CD4-positive, CD25-positive, alpha-beta regulatory T cell (primary cell): ENCODE data around the gene PCGF3. TPM values are rescaled to one million over a fixed set of nuclear protein-coding genes. Genes with fewer than 3 reads are reported as not detected.
"Not testable (repeated sequence)": the region's sequence is repeated elsewhere in the genome, so short reads cannot be mapped to it uniquely, and the experiment has no call there.

Source experiments
- ATAC-seq, 2 donors: fragments of 150-1000 bp; cut with Tn5 transposase; one replicate each; pipeline ENCODE4 v1.10.0; 2021; ENCODE audit warnings: low read depth in 2 of 2, moderate number of reproducible peaks in 2 of 2, moderate library complexity in 1 of 2
- DNase-seq, 3 donors: peaks; one replicate each; pipeline versions ENCODE4 v3.0.0 to v3.0.0-alpha.2; 2012 to 2022; ENCODE audit warnings: mixed read lengths in 1 of 3
- H3K27ac ChIP-seq: one replicate; pipeline ENCODE4 v1.7.0; 2013; ENCODE audit warnings: mild to moderate bottlenecking, low read length; ENCODE audit not compliant: insufficient read depth, poor library complexity, severe bottlenecking
- H3K27me3 ChIP-seq: one replicate; pipeline ENCODE4 v1.7.0; 2013; ENCODE audit warnings: low read length; ENCODE audit not compliant: control insufficient read depth, insufficient read depth
- H3K36me3 ChIP-seq: one replicate; pipeline ENCODE4 v1.7.0; 2013; ENCODE audit warnings: mild to moderate bottlenecking, low read length, moderate library complexity; ENCODE audit not compliant: control insufficient read depth, insufficient read depth
- H3K4me1 ChIP-seq: 2 replicates; pipeline ENCODE4 v1.7.0; 2013; ENCODE audit warnings: mild to moderate bottlenecking, low read length; ENCODE audit not compliant: insufficient read depth, control insufficient read depth, poor library complexity, severe bottlenecking
- H3K4me3 ChIP-seq: one replicate; pipeline ENCODE4 v1.7.0; 2013; ENCODE audit warnings: low read depth, mild to moderate bottlenecking, low read length, moderate library complexity
- H3K9me3 ChIP-seq, 2 experiments: 1 replicate in 1 of 2; 2 replicates in 1 of 2; pipeline ENCODE4 v1.7.0; 2013; ENCODE audit warnings: low read length in 2 of 2, mild to moderate bottlenecking in 1 of 2, moderate library complexity in 1 of 2; ENCODE audit not compliant: control insufficient read depth in 2 of 2
- H3K27ac Mint-ChIP-seq, 3 donors: one replicate each; pipeline ENCODE4 v1.8.0; 2020 to 2022; ENCODE audit warnings: mild to moderate bottlenecking in 3 of 3, mixed read lengths in 3 of 3, moderate library complexity in 2 of 3
- H3K27me3 Mint-ChIP-seq: one replicate; pipeline ENCODE4 v1.8.0; 2022; ENCODE audit warnings: mild to moderate bottlenecking, mixed read lengths
- H3K36me3 Mint-ChIP-seq: one replicate; pipeline ENCODE4 v1.8.0; 2020; ENCODE audit warnings: mixed read lengths
- H3K4me1 Mint-ChIP-seq, 4 donors: one replicate each; pipeline ENCODE4 v1.8.0; 2020 to 2022; ENCODE audit warnings: mixed read lengths in 4 of 4, mild to moderate bottlenecking in 1 of 4
- H3K4me3 Mint-ChIP-seq, 4 donors: one replicate each; pipeline ENCODE4 v1.8.0; 2020 to 2022; ENCODE audit warnings: mild to moderate bottlenecking in 4 of 4, mixed read lengths in 4 of 4, moderate library complexity in 3 of 4
- H3K9me3 Mint-ChIP-seq, 7 donors: one replicate each; pipeline ENCODE4 v1.8.0; 2020 to 2022; ENCODE audit warnings: mixed read lengths in 7 of 7, mild to moderate bottlenecking in 3 of 7, moderate library complexity in 2 of 7
- polyA plus RNA-seq, 4 donors: library from polyadenylated mRNA; unstranded; fragments of 300-500 nt; fragmentation: Illumina TruSeq; gene quantifications; one replicate each; pipeline ENCODE4 v1.2.3, GENCODE V29; 2021
- total RNA-seq: library from RNA; stranded (reverse); gene quantifications from one replicate; pipeline ENCODE4 v1.2.3, GENCODE V29; 2022

Gene PCGF3
- total and polyA plus RNA-seq, 5 donors from 2014 or later = 3.2 to 71.8 (median 4.8) TPM

GRCh38 chr4:780255-780654 lies 74.6 kb downstream of the PCGF3 start:
- not testable (repeated sequence) for H3K27ac ChIP-seq, H3K9me3 ChIP-seq, H3K9me3 Mint-ChIP-seq, ATAC-seq, DNase-seq, H3K27me3 ChIP-seq
- Mint-ChIP-seq H3K4me1 (peaks cover 13 to 72% (median 40%) of the 10 kb centered on the region in 4 donors), H3K36me3 (peaks cover 25% of the 10 kb centered on the region), H3K4me3 (peak overlapping the region; percentile 92 to 97 (median 93)), H3K27me3 (peaks cover 20% of the 10 kb centered on the region), H3K27ac (peak overlapping the region; percentile 48 to 86 (median 74))
- Histone ChIP-seq H3K4me3 (peak overlapping the region; percentile 74), H3K4me1 (peaks cover 30% of the 10 kb centered on the region), H3K36me3 (peaks cover 21% of the 10 kb centered on the region)

DNA sequence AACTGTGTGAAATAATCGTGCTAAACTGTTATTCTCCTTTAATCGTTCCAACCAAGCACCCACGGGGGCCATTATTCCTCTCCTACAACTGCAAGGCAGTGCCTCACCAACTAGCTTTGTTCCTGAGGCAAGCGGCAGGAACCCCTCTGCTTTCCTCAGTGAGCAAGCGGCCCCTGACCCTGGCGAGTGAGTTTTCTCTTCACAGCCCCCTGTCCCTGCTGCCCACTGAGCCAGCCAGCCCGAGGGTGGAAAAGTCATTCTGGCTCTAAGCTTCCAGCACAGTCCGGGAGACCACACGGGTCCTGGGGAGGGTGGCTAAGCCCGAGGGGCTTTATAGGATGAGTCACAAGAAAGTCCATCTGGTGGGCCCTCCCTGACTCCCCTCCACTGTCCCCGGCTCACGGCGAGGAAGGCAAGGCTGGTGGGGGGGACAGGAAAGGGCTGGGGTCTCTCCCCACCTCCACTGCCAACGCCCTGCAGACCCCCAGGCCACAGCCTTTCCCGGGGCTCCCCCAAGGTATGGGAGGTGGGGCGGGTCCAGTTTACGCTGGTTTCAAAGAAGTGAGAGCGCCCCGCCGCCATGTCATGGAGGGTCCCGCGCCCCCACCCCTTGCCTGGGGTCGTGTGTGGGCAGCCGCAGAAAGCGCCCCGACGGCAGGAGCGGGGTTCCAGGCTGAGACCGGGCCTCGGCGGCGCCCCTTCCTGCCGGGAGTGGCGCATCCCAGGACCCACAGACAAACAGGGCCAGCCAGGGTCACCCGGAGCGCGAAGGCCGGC lies 75.3 kb downstream of the PCGF3 start:
- peaks cover 20% of the 10 kb centered on the region for H3K27me3 Mint-ChIP-seq
- H3K9me3 Mint-ChIP-seq = peaks cover 0 to 3% (median 0%) of the 10 kb centered on the region in 7 donors
- ATAC-seq (no peak), DNase-seq (no peak)
- peak overlapping the region; percentile 48 to 86 (median 74) for H3K27ac Mint-ChIP-seq
- peak overlapping the region; percentile 92 to 98 (median 96) for H3K4me3 Mint-ChIP-seq
- H3K4me1 Mint-ChIP-seq = peaks cover 13 to 69% (median 37%) of the 10 kb centered on the region in 4 donors
- Histone ChIP-seq H3K4me1 (peaks cover 35% of the 10 kb centered on the region), H3K9me3 (no peaks in the 10 kb centered on the region), H3K27me3 (no peaks in the 10 kb centered on the region), H3K36me3 (peaks cover 20% of the 10 kb centered on the region), H3K27ac (peak overlapping the region; percentile 90), H3K4me3 (peak overlapping the region; percentile 74)
- peaks cover 22% of the 10 kb centered on the region for H3K36me3 Mint-ChIP-seq

- H3K9me3 Mint-ChIP-seq = peaks cover 0 to 3% (median 0%) of the 10 kb centered on the region in 7 donors
- DNase-seq = peak; percentile 97 to 99 (median 98)
These were observed 76.0 kb downstream of the PCGF3 start for GRCh38 chr4:781493-782216.

GRCh38 chr4:784401-785331 lies 79.0 kb downstream of the PCGF3 start:
- H3K4me3 ChIP-seq = no peak overlapping the region
- no peak overlapping the region for H3K27ac Mint-ChIP-seq
- peaks cover 42% of the 10 kb centered on the region for H3K4me1 ChIP-seq
- H3K27ac ChIP-seq = no peak overlapping the region
- DNase-seq (no peak), ATAC-seq (no peak)
- H3K36me3 Mint-ChIP-seq = peaks cover 3% of the 10 kb centered on the region
- H3K27me3 ChIP-seq = no peaks in the 10 kb centered on the region
- H3K4me1 Mint-ChIP-seq = peaks cover 9 to 43% (median 16%) of the 10 kb centered on the region in 4 donors
- peaks cover 29% of the 10 kb centered on the region for H3K27me3 Mint-ChIP-seq
- H3K9me3 ChIP-seq = no peaks in the 10 kb centered on the region
- peaks cover 0 to 3% (median 0%) of the 10 kb centered on the region in 7 donors for H3K9me3 Mint-ChIP-seq
- H3K36me3 ChIP-seq = peaks cover 1% of the 10 kb centered on the region
- H3K4me3 Mint-ChIP-seq = peak overlapping the region in 2 of 4 donors; percentile 35 to 77

More at GRCh38 chr4:781493-782216, 76.0 kb downstream of the PCGF3 start:
- H3K27ac ChIP-seq = peak overlapping the region; percentile 90
- peak overlapping the region; percentile 68 for H3K4me3 ChIP-seq
- Mint-ChIP-seq H3K36me3 (peaks cover 19% of the 10 kb centered on the region), H3K27me3 (peaks cover 20% of the 10 kb centered on the region), H3K4me3 (peak overlapping the region; percentile 92 to 98 (median 96)), H3K27ac (peak overlapping the region; percentile 95 to 97 (median 96)), H3K4me1 (peaks cover 13 to 66% (median 33%) of the 10 kb centered on the region in 4 donors)
- no peaks in the 10 kb centered on the region for H3K27me3 ChIP-seq
- peaks cover 42% of the 10 kb centered on the region for H3K4me1 ChIP-seq
- ATAC-seq = peak; percentile 93 to 94
- H3K9me3 ChIP-seq = no peaks in the 10 kb centered on the region
- H3K36me3 ChIP-seq = peaks cover 18% of the 10 kb centered on the region

- Histone ChIP-seq H3K9me3 (no peaks in the 10 kb centered on the region), H3K27ac (no peak overlapping the region), H3K4me1 (peaks cover 37% of the 10 kb centered on the region), H3K27me3 (no peaks in the 10 kb centered on the region), H3K4me3 (no peak overlapping the region), H3K36me3 (no peaks in the 10 kb centered on the region)
- ATAC-seq = no peak
- H3K27ac Mint-ChIP-seq = no peak overlapping the region
- H3K4me1 Mint-ChIP-seq = peaks cover 1 to 36% (median 12%) of the 10 kb centered on the region in 4 donors
- H3K9me3 Mint-ChIP-seq = peaks cover 0 to 3% (median 0%) of the 10 kb centered on the region in 7 donors
- no peaks in the 10 kb centered on the region for H3K36me3 Mint-ChIP-seq
- peaks cover 29% of the 10 kb centered on the region for H3K27me3 Mint-ChIP-seq
- DNase-seq = no peak
- peak overlapping the region in 2 of 4 donors; percentile 48 to 54 for H3K4me3 Mint-ChIP-seq
These were observed 79.9 kb downstream of the PCGF3 start for GRCh38 chr4:785332-786073.

GRCh38 chr4:786074-786741 lies 80.6 kb downstream of the PCGF3 start:
- no peak for ATAC-seq
- no peaks in the 10 kb centered on the region for H3K36me3 Mint-ChIP-seq
- H3K36me3 ChIP-seq = no peaks in the 10 kb centered on the region
- H3K9me3 ChIP-seq = no peaks in the 10 kb centered on the region
- no peak overlapping the region for H3K27ac Mint-ChIP-seq
- DNase-seq = no peak
- peaks cover 0 to 36% (median 12%) of the 10 kb centered on the region in 4 donors for H3K4me1 Mint-ChIP-seq
- peaks cover 29% of the 10 kb centered on the region for H3K27me3 Mint-ChIP-seq
- H3K4me1 ChIP-seq = peaks cover 30% of the 10 kb centered on the region
- H3K4me3 ChIP-seq = no peak overlapping the region
- no peak overlapping the region for H3K27ac ChIP-seq
- no peak overlapping the region for H3K4me3 Mint-ChIP-seq
- no peaks in the 10 kb centered on the region for H3K27me3 ChIP-seq
- peaks cover 0 to 3% (median 0%) of the 10 kb centered on the region in 7 donors for H3K9me3 Mint-ChIP-seq
